GM18873 (cell line): ENCODE results near the gene CHEK2.
A peak's percentile ranks its signal among the peaks of the same experiment; 100 is the strongest.
"Not testable (repeated sequence)": the region's sequence is repeated elsewhere in the genome, so short reads cannot be mapped to it uniquely, and the experiment has no call there.

Experiments
- ATAC-seq: cut with Tn5 transposase; IDR thresholded peaks from one replicate; pipeline ENCODE4 v1.9.1; 2021; ENCODE audit warnings: mild to moderate bottlenecking, moderate library complexity, moderate number of reproducible peaks; ENCODE audit not compliant: unreplicated experiment, low FRiP score

The CHEK2 gene

DNA sequence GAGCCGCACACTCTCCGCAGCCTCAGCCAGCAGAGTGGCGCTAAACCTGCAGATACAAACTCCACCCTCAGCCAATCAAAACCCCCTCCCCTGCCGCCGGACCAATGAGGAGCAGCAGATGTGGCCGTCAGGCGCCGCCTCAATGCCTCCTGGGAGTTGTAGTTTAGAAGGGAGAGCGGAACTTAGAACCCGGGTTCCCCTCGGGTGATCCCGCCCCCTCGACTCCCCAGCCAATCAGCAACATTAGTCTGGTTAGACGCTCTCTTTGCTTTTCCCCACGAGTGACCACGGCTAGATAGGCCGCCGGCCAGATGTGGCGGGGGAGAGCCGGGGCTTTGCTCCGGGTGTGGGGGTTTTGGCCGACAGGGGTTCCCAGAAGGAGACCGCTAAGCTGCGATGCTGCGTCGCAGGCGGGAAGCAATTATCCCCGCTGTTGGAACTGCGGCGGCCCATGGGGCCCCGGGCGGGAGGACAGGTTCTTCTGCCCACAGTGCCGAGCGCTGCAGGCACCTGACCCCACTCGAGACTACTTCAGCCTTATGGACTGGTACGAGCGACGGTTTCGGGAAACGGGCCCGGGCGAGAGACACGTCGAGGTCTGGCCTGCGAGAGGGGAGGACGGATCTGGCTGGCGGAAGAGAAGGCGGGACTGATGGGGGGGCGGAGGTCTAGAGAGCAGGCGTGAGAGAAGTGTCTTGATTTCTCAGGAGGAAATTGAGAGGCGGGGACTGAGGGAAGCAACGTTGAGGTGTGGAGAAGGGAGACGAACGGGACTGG, at the start of gene CHEK2, which contains the start of gene HSCB:
Gene CHEK2 (minus strand): TSS at position 36 of the 777 bp plus-strand sequence. CDS start 7,099 bp downstream, outside the sequence.
Gene HSCB (plus strand): TSS at position 255 of the 777 bp plus-strand sequence. CDS start 57 bp downstream, at position 312.
- ATAC-seq: peak; percentile 86

- no peak for ATAC-seq
Measured at GRCh38 chr22:28791124-28791523, 49.5 kb upstream of the CHEK2 start.

DNA sequence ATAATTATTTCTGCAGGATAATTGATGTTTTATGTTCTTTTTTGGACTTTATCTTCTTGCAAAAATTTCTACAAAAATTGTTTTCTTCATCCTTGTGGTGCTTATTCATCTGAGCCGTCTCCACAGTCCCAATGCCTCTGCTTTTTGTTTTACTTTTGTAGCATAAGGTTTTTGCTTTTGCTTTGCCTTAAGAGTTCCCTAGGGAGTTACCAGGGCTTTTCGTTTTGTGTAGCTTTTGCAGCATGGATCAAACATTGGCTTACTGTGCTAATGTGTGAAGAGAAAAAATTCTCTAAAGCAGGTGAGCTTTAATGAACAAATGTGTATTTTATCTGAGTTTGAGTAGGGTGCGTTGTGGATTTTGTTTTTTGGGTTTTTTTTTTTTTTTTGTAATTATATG, 47.0 kb upstream of the CHEK2 start:
- ATAC-seq: no peak

GRCh38 chr22:28783786-28784671, 42.4 kb upstream of the CHEK2 start:
- no peak for ATAC-seq

GRCh38 chr22:28780296-28780695, 38.7 kb upstream of the CHEK2 start:
- no peak for ATAC-seq

- no peak for ATAC-seq
Measured at GRCh38 chr22:28779833-28780232, 38.2 kb upstream of the CHEK2 start.

DNA sequence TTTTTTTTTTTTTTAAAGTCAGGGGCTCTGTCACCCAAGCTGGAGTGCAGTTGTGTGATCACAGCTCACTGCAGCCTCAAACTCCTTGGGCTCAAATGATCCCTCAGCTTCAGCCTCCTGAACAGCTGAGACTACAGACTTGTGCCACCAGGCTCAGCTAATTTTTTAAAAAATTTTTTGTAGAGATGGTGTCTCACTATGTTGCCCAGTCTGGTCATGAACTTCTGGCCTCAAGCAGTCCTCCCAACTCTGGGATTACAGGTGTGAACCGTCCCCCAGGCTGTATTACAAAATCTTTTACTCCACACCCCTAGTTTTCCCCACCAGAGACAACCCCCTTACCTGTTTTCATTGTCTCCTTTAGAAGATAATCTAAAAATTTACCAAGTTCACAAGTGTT, 32.8 kb upstream of the CHEK2 start:
- no peak for ATAC-seq

- ATAC-seq: peak; percentile 22
Measured at GRCh38 chr22:28773461-28773867, 31.8 kb upstream of the CHEK2 start.

- peak; percentile 76 for ATAC-seq
Measured at GRCh38 chr22:28772633-28773460, 31.2 kb upstream of the CHEK2 start, which contains the start of gene CCDC117. Gene CCDC117 (plus strand): TSS chr22:28772695. CDS start chr22:28772850, 155 bp downstream.

DNA sequence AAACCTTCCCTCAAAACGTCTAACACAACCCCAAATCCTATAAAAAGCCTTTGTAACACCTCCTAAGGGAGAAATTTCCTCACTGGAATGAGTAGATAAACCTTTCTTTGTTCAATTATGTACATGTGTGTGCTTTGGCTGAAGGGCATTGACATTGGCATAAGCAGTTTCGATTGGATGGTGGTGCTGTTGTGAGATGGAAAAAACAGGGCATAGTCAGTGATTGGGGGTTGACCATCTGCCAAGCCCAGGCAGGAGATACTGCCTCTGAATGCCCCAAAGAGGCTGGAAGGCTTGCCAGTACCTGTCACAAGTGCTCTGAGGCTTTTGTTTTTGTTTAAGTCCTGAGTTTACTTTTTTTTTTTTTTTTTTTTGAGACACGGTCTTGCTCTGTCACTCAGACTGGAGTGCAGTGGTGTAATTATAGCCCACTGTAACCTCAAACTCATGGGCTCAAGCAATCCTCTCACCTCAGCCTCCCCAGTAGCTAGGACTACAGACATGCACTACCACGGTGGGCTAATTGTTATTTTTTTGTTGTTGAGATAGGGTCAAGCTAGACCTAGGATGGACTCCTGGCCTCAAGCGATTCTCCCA, 29.7 kb upstream of the CHEK2 start:
- ATAC-seq: no peak

DNA sequence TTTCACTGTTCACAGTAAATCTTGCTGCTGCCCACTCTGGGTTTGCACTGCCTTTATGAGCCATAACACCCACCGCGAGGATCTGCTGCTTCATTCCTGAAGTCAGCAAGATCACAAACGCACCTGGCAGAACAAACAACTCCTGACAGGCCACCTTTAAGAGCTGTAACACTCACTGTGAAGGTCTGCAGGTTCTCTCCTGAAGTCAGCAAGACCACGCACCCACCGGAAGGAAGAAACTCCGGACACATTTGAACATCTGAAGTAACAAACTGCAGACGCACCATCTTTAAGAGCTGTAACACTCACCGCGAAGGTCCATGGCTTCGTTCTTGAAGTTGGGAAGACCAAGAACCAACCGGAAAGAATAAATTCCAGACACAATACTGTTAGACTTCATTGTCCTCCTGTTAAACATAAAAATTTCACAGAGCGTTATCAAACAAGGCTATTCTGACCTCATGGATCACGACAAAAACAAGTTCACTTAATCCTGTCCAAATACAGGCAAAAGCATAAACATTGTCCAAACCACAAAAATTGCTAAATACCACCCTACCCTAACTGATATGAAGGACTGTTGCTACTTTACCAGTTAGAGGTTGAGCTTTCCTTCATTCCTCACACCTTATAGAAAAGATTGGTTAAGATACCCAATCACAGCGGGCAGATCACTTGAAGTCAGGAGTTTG, 27.9 kb upstream of the CHEK2 start:
- ATAC-seq: no peak

DNA sequence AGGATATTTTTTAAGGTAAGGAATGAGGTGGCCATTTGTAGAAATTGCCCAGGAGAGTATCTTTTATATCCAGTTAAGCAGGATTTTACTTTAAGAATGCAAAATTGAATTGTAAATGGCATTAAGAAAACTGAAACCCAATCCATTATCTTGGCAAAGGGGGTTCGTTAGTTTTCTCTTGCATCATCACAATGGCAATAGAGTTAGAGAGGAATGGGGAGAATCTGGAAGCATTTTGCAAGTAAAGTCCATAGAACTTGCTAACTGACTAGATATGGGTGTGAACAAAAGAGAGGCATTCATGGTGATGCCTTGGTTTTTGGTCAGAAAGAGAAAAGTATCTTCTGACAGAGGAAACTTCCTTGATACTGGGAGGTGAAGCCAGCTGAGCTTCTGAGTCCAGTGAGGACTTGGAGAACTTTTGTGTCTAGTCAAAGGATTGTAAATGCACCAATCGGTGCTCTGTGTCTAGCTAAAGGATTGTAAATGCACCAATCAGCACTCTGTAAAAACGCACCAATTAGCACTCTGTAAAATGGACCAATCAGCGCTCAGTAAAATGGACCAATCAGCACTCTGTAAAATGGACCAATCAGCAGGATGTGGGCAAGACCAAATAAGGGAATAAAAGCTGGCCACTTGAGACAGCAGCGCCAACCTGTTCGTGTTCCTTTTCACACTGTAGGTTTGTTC, 27.2 kb upstream of the CHEK2 start:
- ATAC-seq: no peak

DNA sequence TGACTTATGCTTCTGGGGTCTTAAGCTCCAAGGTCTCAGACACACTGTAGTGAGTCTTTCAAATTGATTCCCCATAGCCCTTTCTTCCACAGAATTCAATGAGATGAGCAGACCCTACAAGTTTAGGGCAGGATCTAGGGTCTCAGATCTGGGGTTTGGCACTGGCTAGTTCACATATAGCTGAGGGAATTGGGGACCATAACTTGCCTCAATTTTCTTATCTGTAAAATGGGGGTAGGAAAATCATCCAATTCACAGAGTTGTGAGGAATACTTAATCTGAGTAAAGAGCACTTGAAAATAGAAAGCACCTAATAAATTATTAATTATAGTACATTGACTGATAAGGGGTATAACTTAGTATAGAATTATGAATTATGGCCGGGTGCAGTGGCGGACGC, 25.0 kb upstream of the CHEK2 start:
- ATAC-seq: no peak

- ATAC-seq: not testable (repeated sequence)
Measured at GRCh38 chr22:28762000-28762399, 20.4 kb upstream of the CHEK2 start.

DNA sequence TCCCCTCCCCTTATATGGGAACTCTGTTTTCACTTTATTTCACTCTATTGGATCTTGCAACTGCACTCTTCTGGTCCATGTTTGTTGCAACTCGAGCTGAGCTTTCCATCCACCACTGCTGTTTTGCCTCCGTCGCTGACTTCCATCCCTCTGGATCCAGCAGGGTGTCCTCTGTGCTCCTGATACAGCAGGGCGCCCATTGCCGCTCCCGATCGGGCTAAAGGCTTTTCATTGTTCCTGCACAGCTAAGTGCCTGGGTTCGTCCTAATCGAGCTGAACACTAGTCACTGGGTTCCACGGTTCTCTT, 19.8 kb upstream of the CHEK2 start:
- no peak for ATAC-seq

DNA sequence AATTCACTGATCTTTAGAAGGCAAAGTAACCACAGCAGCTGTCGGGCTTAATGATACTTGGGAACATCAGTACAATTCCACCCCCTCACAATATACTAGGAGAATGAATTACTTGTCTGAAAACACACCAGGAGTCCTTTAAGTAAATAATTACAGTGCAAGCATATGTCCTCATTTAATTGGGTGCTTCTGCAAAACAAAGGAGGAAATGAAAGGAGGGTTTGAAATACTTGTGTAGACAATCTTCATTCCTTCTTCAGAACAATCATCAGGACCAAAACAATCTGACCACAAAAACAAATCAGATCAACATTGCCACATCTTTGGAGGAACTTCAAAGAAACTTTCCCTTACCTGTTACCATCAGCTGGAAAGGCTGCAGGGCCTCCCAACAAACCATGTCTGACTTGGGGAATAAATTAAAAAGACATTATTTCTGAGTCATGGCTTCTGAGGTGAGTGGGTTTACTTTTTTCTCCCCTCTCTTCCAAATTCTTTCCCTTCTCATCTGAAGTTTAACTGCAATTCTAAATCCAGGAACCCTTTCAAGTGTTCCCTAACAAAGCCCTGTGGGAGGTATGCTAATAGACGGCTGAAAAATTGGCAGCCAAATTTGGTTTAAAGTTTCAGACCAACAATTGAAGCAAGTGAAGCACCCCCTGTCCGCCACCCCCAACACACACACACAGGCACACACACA, 18.4 kb upstream of the CHEK2 start:
- ATAC-seq: no peak

DNA sequence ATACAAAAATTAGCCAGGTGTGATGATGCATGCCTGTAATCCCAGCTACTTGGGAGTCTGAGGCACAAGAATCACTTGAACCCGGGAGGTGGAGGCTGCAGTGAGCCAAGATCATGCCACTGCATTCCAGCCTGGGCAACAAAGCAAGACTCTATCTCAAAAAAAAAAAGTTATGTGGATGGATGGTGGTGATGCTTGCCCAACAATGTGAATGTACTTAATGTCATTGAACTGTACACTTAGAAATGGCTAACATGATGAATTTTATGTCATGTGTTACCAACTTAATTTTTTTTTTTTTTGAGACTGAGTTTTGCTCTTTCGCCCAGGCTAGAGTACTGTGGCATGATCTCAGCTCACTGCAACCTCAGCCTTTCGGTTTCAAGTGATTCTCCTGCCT, 12.9 kb upstream of the CHEK2 start:
- not testable (repeated sequence) for ATAC-seq

- ATAC-seq: no peak
Measured at GRCh38 chr22:28750471-28750881, 8.9 kb upstream of the CHEK2 start.
